HS-5 (cell line): ENCODE measurements around the gene PHETA1.
"Not testable (repeated sequence)": the region's sequence is repeated elsewhere in the genome, so short reads cannot be mapped to it uniquely, and the experiment has no call there.

Experiments used
- DNase-seq: peaks from one replicate; pipeline ENCODE4 v3.0.0-alpha.2; 2012; ENCODE audit warnings: low read depth

Gene PHETA1

DNA sequence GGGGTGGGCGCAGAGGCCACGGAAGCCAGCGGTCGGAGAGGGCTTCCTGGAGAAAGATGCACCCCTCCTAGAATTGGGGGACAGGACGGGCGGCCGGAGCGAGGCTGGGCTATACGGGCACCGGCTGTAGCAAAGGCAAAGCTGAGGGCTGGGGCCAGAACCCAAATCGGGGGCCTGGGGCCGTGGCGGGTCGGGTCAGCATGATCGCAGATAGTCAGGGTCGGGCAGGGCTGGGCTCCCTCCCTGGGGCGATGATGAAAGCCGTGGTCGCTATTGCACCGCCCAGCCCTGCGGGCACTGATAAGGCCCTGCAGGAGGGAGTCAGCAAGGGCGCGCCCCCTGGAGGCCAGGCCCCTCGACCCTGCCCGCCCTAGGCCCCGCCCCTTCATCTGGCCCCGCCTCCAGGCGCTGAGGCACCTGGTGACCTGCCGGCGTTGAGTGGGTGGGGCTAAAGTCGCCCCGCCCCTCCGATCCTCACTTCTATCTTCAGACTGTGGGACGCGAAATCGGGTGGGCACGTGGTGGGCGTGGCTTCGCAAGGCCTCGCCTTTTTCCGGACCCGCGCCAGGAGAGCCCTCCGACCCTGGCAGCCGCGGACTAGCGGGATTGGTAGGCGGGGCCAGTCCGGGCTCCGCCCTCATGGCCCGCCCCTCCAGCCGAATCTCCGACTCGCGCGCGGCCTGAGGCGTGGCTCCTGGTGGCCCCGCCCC lies 36.4 kb upstream of the PHETA1 start:
- no peak for DNase-seq

DNA sequence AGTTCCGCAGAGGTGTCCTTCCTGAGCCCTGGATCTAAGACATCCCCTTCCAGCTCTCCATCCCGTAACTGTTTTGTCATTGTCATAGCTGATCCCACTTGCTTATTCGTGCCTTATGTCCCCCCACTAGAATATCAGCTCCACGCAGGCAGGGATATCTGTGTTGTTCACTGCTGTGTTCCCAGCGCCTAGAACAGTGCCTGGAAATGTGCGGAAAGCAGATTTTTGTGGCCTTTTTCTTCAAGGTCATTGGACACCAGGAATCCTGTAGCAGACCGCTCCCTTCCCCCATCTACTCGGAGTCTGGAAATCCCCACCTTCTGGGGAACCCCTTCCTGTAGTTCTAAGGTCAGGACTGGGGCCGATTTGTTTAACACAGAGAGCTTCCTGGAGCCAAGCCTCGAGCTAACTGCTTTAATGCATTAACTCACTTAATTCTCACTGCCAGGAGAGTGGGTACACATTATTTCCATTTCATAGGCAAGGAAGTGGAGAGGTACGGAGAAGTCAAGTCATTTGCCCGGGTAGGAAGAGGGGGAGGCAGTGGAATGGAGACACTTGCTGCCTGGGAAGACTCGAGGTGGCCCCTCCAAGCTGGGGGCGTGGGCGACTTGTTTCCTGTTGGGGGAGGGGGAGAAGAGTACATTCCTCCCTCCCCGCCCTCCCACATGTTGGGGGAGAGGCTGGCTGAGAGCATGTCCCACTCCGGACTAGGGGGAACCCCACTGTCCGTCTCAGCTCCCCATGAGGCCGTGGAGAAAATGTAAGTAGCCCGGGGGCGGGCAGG lies 35.7 kb upstream of the PHETA1 start:
- DNase-seq = no peak

DNA sequence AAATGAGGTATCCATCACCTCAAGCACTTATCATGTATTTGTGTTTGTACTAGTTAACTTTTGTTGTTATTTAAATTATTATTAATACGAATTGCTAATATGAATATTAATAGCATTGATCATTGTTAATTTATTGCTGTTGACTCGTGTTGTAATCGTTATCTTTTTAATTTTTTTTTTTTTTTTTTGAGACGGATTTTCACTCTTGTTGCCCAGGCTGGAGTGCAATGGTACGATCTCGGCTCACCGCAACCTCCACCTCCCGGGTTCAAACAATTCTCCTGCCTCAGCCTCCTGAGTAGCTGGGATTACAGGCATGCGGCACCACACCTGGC lies 33.6 kb upstream of the PHETA1 start:
- not testable (repeated sequence) for DNase-seq

DNA sequence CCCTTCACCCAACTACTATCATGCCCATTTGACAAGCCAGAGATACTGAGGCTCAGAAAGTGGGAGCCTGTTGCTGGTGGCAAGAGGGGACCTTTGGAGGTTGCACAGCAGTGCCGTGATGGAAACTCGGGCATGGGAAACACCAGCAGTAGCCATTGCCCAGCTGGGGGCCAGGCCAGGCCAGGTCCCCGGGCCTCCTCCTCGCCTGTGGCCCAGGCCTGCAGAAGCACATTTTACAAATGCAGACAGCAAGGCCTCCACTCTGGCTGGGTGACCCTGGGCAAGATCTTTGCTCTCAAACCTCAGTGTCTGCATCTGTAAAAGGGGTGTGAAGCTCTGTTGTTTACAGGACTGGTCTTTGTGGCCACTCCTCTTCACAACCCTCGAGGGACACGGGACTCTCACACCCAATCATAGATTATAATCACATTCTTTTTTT lies 32.3 kb upstream of the PHETA1 start:
- DNase-seq = no peak

DNA sequence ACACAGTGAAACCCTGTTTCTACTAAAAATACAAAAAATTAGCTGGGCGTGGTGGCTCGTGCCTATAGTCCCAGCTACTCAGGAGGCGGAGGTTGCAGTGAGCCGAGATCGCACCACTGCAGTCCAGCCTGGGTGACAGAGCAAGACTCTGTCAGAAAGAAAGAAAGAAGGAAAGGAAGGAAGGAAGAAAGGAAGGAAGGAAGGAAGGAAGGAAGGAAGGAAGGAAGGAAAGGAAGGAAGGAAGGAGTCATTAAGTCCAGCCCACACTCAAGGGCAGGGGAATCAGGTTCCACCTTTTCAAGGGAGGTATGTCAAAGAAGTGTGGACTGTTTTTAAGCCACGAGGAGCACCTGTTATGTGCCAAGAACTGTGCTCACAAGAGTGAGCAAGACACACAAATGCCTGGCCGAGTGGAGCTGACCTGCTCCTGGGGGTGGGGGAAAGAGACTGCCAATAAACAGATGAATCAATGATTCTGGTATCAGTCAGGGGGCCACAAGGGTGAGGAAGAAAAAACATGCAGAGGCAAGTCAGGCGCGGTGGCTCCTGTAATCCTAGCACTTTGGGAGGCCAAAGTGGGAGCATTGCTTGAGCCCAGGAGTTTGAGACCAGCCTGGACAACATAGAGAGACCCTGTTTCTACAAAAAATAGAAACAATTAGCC lies 31.0 kb upstream of the PHETA1 start:
- not testable (repeated sequence) for DNase-seq

DNA sequence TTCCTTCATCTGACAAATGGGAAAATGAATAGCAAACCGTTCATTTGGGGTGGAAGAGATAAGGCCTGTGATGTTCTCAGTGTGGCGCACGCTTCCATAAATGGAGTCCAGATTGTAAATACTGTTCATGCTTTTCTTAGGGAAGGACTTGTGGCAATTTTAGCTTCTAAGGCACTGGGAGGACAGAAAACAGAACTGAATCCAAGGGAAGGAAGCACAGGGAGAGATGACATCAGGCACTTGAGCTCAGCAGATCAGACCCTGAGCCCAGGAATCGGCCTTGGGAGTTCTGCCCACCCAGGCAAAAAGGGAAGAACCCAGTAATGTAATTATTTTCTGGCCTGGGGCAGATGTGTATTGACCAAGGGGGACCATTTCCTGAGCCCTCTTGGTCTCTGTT lies 29.6 kb upstream of the PHETA1 start:
- DNase-seq = no peak

DNA sequence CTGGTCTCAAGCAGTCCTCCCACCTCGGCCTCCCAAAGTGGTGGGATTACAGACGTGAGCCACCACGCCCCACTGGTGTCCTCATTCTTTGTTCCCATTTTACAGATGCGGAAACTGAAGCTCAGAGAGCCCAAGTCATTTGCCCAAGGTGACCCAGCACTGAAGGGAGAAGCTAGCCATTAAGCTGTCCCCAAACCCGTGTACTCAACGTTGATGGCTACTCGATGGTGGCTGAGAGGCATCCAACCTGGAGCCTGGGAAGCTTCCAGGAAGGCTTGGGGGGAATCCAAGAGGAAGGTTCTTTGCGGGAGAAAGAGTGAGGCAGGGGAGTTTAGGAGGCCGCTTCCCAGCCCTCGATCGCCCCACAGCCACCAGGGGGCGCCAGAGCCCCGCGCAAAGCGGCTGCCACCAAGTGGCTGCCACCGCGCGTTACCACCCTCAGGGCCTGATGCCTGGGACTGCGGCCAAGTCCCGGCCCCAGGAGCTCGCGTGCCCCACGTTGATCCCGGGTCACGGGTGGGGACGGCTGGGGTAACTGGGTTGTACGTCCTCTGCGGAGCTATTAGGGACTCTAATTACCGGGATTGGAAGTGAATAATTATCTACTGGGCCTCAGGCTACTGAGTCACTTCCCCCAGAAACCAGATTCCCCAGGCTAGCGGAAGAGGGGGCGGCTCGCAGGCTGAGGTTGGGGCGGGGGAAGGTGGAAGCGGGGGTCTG lies 28.0 kb upstream of the PHETA1 start:
- DNase-seq = no peak

DNA sequence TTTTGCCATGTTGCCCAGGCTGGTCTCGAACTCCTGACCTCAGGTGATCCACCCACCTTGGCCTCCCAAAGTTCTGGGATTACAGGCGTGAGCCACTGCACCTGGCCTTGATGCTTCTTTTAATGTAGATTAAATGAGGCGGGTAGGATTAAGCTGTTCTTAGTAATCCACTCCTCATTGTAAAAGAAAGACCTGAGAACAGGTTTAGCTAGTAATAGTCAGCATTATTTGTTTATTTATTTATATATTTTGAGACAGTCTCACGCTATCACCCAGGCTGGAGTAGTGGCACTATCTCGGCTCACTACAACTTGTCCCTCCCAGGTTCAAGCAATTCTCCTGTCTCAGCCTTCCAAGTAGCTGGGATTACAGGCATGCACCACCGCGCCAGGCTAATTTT lies 27.4 kb upstream of the PHETA1 start:
- DNase-seq = not testable (repeated sequence)

DNA sequence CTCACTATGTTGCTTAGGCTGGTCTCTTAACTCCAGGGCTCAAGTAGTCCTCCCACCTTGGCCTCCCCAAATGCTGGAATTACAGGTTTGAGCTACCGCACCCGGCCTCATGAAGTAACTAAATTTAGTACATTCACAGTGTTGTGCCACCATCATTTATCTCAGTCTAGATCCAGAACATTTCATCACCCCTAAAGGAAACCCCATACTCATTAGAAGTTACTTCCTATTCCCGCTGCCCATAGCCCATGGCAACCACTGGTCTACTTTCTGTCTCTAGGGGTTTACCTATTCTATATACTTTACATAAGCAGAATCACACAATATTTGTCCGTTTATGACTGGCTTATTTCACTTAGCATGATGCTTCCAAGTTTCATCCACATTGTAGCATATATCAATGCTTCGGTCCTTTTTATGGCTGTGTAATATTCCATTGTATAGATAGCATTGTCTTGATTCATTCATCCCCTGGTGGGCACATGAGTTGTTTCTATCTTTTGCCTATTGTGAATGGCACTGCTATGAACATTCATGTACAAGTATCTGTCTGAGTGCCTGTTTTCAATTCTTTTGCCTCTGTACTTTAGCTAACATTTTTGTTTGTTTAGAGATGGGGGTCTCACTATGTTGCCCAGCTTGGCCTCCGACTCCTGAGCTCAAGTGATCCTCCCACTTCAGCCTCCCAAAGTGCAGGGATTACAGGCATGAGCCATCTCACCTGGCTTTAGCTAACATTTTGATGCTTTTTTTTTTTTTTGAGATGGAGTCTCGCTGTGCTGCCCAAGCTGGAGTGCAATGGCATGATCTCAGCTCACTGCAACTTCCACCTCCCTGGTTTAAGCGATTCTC lies 26.7 kb upstream of the PHETA1 start:
- no peak for DNase-seq

DNA sequence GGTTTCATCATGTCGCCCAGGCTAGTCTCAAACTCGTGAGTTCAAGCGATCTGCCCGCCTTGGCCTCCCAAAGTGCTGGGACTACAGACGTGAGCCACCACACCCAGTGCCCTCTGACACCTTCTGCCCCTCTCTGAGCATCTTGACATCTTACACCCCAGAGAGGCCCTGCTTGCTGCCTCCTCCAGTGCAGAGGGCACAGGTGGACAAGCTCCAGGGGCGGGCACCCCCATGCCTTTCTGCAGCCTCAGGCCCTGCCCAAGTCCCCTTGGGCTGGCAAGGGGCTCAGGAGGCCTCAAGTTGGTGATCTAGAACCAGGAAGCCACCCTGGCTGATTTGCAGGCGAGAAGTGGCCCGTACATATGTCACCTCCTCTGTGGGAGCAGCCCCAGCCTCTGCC lies 25.6 kb upstream of the PHETA1 start:
- no peak for DNase-seq

DNA sequence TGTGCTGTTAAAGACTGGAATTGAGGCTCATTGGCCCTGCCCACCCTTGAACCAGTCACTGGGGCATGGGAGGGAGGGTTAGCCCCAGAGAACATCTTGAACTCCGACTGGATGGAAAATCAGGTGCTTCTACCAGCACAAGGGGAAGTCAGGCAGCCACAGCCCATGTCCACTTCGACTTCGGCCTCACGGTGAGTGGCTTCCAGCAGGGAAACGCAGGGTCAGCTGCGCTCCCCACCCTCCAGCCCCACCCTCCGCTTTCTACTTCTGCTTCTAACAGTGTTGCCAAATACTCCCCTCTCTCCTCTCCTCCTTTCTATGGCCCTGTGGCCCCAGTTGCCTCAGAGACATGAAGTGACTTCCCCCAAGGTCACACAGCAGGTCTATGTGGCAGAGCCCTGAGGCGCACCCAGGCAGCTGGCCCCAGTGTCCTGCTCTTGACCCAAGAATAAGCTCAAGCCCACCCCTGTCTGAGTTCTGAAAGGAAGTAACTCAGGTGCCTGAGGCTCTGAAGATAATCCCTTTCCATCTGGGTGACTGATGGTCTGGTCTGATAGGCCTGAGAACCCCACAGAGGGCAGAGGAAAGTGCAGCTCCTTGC lies 24.9 kb upstream of the PHETA1 start:
- no peak for DNase-seq

DNA sequence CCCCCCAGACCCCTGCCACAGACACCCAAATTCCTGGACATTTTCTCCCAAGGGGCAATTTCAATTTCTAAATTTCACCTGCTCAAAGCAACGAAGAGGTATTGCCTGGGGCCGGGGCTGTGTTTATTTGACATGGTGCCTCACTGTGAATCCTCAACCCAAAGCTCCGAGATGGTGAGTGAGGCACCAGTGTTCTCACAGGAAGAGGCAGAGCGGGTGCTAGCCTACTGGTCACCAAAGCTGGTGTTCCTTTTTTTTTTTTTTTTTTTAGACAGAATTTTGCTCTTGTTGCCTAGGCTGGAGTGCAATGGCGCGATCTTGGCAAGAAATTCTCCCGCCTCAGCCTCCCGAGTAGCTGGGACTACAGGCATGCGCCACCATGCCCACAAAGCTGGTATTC lies 22.0 kb upstream of the PHETA1 start:
- DNase-seq = no peak

DNA sequence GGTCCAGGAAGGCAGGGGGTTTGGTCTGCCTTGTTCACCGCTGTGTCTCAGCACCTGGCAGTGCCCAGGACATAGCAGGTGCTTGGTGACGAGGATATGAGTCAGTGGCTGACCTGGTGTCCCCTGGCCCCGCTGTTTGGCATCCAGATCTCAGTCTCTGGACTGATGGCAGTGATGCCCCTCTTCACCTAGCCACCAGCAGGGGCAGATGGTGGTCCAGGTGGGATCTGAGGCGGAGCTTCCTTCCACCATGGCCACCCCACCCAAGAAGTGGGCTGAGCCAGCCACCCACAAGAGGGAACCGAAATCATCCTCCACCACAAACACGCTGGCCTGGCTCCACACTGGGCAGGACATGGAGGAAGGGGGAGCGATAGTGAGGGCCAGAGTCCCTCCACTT lies 20.7 kb upstream of the PHETA1 start:
- no peak for DNase-seq

DNA sequence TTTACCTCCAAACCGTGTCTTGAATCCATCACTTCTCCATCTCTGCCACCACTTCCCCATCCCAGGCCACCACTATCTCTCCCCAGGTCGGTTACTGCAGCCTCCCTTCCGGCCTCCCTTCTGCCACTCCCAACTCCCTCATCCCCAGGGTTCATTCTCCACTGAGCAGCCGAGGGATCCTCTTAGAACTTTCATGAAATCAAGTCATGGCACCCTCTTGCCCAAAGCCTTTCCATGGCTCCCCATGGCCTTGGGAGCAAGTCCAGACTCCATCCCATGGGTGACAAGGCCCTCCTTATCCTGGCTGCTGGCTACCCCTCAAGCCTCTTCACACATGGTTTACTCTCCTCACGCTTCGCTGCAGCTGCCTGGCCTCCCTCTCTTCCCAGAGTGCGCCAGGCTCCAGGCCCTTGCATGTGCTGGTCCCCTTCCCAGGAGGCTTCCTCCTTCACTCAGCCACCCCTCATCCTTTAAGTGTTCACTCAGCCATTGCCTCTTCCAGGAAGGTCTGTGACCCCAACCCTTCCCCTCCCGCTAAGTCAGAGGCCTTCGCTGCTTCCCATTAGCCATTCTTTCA lies 18.9 kb upstream of the PHETA1 start:
- no peak for DNase-seq

DNA sequence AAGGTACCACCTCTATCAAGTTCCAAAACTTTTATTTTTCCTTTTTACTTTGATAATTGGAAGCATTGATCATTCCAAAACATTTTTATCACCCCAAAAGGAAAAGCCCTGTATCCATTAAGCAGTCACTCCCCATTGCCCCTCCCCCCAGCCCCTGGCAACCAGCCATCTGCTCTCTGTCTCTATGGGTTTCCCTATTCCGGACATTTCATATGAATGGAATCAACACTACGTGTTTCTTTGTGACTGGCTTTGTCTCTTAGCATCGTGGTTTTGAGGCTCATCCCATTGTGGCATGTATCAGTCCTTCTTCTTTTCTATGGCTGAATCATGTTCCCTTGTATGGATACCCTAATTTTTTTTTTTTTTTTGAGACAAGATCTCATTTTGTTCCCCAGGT lies 18.0 kb upstream of the PHETA1 start:
- DNase-seq = no peak

DNA sequence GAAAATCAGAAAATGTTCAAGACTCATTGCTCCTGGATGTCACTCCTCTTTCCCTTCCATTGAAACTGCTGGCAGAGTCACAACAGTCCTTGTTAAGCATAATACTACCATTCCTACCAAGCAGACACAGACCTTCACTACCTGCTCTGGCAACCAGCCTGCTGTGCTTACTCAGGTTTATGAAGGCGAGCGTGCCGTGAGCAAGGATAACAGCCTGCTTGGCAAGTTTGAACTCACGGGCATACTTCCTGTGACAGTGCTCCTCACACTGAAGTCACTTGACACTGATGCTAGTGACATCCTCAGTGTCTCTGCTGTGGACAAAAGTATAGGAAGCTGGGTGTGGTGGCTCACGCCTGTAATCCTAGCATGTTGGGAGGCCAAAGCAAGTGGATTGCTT lies 15.7 kb upstream of the PHETA1 start:
- no peak for DNase-seq

DNA sequence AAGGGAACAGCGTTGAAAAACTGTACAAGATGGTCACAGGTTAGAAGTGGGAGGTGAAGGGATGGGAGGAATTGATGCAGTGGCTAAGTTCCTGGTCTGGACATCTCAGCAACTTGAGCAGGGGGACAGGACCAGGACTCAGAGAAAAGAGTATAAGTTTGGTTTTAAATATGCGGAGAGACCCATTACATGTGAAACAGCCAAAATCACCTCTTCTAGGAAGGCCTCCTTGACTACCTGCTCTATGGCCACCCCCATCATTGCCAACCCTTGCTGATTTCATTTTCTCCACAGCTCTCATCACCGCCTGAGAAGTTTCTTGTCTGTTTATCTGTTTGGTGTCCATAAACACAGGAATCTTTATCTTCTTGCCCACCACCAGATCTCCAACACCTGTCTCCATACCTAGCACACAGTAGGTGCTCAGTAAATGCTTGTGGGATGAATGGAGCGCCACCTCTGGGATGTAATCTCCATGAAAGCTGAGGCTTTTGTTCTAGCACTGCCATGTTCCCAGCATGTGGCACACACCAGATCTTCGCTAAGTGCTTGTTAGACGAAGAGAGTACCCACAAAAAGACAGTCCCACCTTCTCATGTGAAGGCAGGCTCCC lies 11.2 kb upstream of the PHETA1 start:
- no peak for DNase-seq

DNA sequence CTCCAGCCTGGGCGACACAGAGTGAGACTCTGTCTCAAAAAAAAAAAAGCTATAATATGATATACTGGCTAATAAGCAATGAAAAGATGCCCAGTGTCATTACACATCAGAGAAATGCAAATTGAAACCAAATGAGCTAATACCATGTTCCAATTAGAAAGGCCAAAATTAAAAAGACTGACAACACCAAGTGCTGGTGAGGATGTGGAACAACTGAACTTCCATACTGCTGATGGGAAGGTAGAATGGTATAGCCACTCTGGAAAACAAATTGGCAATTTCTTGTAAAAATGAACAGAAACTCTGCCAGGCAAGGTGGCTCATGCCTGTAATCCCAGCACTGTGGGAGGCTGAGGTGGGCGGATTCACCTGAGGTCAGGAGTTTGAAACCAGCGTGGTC lies 8.5 kb upstream of the PHETA1 start:
- DNase-seq = no peak

DNA sequence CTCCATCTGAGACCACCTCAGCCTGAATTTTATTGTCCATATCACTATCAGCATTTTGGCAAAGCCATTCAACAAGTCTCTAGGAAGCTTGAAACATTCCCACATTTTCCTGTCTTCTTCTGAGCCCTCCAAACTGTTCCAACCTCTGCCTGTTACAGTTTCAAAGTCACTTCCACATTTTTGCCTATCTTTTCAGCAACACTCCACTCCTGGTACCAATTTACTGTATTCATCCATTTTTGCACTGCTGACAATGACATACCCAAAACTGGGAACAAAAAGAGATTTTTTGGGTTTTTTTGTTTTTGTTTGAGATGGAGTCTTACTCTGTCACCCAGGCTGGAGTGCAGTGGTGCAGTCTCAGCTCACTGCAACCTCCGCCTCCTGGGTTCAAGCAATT lies 4.3 kb upstream of the PHETA1 start:
- not testable (repeated sequence) for DNase-seq

DNA sequence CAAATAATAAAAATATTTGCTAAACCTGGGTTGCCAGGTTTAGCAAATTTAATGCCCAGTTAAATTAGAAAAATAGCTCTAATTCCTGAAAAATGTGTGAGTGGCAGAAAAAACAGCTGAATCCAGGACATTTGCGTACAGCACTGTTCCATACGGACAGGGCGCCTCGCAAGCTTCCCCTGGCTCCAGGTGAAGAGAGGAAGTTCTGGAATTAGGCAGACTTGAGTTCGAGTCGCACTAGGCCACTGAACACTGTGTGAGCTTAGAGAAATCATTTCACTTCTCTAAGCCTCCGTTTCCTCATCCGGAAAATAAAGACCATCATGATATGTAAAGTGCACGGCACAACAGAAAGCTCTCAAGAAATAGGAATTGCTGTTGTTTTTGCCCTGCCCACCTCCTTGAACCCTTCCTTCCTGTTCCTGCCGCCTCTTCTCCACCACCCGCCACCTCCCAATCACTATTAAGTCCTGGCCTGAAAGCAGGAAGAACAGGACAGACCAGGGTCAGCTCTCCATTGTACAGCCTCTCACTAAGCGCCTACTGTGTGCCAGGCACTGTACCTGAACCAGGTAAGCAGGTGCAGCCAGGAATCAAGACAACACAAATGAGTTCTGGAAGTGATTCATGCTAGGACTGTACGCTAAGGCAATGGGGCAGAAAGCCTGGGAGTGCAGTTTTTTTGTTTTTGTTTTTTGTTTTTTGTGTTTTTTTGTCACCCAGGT lies 763 bp upstream of the PHETA1 start:
- DNase-seq = no peak
